GM18517 (cell line): Measurements from ENCODE around the gene PLCB1.

Source experiments
- ATAC-seq: cut with Tn5 transposase; IDR thresholded peaks from one replicate; pipeline ENCODE4 v1.9.1; 2021; ENCODE audit warnings: mild to moderate bottlenecking, moderate library complexity; ENCODE audit not compliant: unreplicated experiment

PLCB1 gene

GRCh38 chr20:8242827-8243724, 111.0 kb downstream of the PLCB1 start:
- ATAC-seq = no peak

- no peak for ATAC-seq
Observed at GRCh38 chr20:8244637-8245036, 112.6 kb downstream of the PLCB1 start.

- no peak for ATAC-seq
Observed at GRCh38 chr20:8246153-8246552, 114.1 kb downstream of the PLCB1 start.

GRCh38 chr20:8246716-8247115, 114.7 kb downstream of the PLCB1 start:
- no peak for ATAC-seq

- ATAC-seq = no peak
Observed at GRCh38 chr20:8248051-8248450, 116.0 kb downstream of the PLCB1 start.

- ATAC-seq = no peak
Observed at GRCh38 chr20:8249634-8250033, 117.6 kb downstream of the PLCB1 start.

DNA sequence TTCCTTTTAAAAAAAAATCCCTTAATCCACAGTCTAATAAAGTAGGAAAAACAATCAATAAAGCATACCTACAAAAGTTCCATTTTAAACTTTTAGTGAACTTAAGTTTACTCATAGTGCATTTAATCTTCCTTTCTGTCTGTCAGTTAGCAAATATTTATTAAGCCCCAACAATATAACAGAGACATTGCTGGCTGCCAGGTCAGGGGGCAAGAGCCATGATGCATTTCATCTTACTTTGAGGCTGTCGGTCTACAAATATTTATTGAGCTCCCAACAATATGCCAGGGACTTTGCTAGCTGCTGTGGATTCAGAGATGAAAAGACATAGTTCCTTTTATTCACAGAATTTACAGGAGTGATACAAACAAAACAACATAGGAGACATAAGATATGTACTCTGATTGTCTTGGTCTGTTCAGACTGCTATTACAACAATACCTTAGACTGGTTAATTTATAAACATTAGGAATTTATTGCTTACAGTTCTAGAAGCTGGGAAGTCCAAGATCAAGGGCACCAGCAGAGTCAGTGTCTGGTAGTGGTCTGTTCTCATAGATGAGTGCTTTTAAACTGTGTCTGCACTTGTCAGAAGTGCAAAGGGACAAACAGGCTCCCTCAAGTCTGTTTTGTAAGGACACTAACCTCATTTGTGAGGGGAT, 118.6 kb downstream of the PLCB1 start:
- no peak for ATAC-seq

DNA sequence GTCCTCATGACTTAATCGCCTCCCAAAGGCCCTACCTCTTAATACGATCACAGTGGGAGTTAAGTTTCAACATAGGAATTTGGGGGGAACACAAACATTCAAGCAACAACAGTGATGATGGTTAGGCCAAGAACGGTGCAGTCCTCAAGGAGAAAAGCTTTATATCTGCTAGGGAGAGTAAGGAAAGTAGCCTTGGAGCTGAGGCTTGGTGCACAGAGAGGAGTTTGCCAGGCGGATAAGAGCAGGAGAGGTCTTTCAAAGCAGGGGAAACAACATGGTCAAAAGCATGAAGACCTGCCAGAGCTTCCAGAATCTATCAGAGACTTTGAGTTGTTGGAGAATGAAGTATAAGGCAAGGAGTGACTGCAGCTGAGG, 119.1 kb downstream of the PLCB1 start:
- ATAC-seq = no peak

GRCh38 chr20:8254911-8255582, 123.0 kb downstream of the PLCB1 start:
- ATAC-seq = no peak

GRCh38 chr20:8255945-8256632, 124.0 kb downstream of the PLCB1 start:
- no peak for ATAC-seq

GRCh38 chr20:8260837-8261251, 128.8 kb downstream of the PLCB1 start:
- ATAC-seq = no peak

- ATAC-seq = no peak
Observed at GRCh38 chr20:8262721-8263120, 130.7 kb downstream of the PLCB1 start.

GRCh38 chr20:8265588-8265987, 133.5 kb downstream of the PLCB1 start:
- ATAC-seq = no peak

DNA sequence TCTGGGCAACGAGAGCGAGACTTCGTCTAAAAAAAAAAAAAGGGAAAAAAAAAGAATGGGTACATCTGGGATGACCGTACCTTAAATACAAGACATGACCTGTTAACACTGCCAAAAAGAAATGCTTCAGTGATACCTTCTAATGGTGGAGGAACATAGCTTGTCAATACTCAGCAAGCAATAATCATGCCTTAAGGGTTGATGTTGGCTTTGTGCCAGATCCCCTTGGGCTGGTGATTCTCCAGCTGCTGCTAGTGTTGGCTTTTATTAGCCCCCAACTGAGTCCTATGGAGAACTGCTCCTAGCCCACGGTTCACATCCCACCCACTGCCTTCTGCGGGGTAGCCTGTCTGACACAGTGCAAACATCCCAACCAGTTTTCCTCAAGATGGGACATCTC, 134.9 kb downstream of the PLCB1 start:
- ATAC-seq = no peak

- ATAC-seq = no peak
Observed at GRCh38 chr20:8271727-8272126, 139.7 kb downstream of the PLCB1 start.

DNA sequence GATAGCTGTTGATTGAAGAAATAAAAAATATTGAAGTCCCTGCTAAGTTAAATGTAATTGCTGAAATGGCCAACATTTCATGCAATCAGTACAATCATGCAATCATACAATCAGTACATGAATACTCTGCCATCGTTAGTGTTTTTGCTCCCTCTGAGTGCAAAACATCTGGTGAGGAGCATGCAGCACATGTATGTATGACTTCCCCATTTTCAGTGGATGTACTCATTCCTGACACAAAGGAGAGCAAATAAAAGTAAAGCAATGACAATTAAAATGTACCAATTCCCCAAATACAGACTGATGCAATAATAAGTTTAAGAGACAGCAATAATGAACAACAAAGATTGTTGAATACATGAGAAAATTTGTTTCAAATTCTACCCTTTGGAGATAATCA, 140.7 kb downstream of the PLCB1 start:
- no peak for ATAC-seq

GRCh38 chr20:8284902-8285301, 152.8 kb downstream of the PLCB1 start:
- no peak for ATAC-seq

GRCh38 chr20:8287340-8287739, 155.3 kb downstream of the PLCB1 start:
- no peak for ATAC-seq

DNA sequence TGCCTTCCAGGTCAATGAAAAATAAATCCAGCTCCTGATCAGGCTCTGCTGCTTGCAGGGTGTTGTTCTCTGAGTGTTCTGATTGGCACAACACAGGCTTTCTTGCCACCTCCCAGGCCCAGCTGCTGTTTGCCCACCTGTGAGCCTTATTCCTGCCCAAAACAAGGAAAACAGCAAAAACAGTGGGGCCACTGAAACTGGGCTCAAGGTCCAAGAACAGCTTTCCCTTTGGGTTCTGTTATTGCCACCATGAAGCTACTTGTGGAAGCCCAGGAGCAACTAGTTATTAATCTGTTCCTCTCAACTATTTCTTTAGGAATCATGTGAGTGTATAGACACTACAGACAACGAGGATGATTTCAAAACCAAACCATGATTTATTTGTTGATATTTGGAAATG, 159.1 kb downstream of the PLCB1 start:
- ATAC-seq = no peak

DNA sequence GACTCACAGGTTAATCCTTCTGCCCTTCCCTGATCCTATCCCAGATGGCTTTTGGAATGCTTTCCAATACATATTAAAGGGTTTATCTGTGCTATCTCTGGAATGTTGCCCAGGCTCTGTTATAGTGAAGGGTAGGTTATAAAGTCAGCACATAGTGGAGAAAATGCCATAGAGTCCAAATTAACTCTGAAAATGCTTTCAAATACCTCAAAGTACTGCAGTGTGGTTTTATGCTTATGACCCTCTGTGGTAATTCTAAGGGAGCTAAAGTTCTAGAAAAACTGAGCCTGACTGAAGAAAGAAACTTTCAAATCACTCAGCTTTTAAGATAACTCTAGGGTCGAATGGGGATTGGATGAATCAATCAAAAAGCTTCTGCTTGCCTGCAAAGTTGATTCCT, 159.8 kb downstream of the PLCB1 start:
- ATAC-seq = no peak

DNA sequence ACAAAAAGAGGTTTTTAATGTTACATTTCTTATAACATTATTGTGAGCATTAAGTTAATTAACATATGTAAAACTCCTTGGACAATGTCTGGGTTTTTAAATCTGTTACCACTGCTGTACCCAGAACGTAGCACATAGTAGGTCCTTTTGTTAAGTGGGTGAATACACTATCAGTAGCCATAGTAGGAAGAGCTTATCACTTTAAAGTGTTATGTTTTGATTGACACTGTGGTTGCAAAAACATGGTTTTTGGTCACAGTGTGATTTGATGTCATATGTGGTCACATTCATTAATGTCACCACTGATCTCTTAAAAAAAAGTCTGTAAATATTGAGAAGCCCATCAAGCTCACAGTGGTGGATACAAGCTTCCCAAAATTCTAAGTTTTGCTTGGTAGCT, 160.7 kb downstream of the PLCB1 start:
- ATAC-seq = no peak
